KOPT-K1 (cell line): Measurements from ENCODE around the gene ITIH4.

Experiments
- H3K27ac ChIP-seq: fragments of 200-600 bp; sonication (generic); 2 replicates; pipeline ENCODE4 v1.5.1; 2016; ENCODE audit warnings: antibody characterized with exemption, mild to moderate bottlenecking, low read depth, low read length; ENCODE audit not compliant: poor library complexity, severe bottlenecking
- H3K36me3 ChIP-seq: fragments of 200-600 bp; sonication (generic); 2 replicates; pipeline ENCODE4 v1.5.1; 2017; ENCODE audit warnings: antibody characterized with exemption, mild to moderate bottlenecking, low read length, moderate library complexity; ENCODE audit not compliant: insufficient read depth
- H3K9me3 ChIP-seq: fragments of 200-600 bp; sonication (generic); 2 replicates; pipeline ENCODE4 v1.5.1; 2017; ENCODE audit warnings: antibody characterized with exemption, low read length, mild to moderate bottlenecking; ENCODE audit not compliant: insufficient read depth, poor library complexity, severe bottlenecking

ITIH4 gene

DNA sequence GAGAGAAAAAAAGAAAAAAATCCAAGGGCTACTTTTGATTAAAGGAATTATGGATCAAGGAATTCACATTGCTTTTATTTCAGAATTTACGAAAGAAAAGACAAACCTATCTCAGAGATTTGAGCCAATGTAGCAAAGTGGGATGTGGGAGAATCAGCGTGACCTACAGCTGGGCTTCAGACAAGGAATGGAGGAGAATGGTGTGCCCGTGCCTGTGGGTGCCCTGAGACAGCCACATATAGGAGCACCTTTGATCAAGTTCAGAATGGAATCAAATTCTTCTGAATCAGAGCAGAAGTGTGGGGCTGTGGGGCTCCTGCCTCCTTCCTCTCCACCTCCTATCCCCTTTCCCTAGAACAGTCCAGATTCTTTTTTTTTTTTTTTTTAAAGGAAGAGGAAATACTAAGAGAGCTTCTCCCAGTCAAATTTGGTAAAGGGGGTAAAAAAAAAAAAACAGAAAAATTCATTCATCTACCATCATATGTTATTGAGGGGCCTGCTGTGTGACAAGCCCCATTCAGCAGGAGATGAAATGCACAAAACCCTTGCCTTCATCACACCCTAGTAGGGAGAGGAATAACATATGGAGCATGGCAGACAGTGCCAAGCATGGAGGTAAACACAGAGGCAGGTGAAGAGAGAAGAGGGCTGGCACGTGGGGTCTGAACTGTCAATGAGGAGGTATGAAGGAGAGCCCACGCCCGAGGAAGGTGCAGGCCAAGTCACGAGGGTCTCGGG lies 29.4 kb upstream of the ITIH4 start:
- Histone ChIP-seq H3K9me3 (peaks cover 22% of the 10 kb centered on the region), H3K27ac (no peak overlapping the region), H3K36me3 (no peaks in the 10 kb centered on the region)

GRCh38 chr3:52857864-52858263 lies 27.4 kb upstream of the ITIH4 start:
- Histone ChIP-seq H3K27ac (no peak overlapping the region), H3K9me3 (peaks cover 3% of the 10 kb centered on the region), H3K36me3 (no peaks in the 10 kb centered on the region)

- H3K9me3 ChIP-seq, result no peaks in the 10 kb centered on the region
- H3K27ac ChIP-seq, result no peak overlapping the region
These were observed 26.7 kb upstream of the ITIH4 start for GRCh38 chr3:52857133-52857532.

GRCh38 chr3:52856666-52857065 lies 26.2 kb upstream of the ITIH4 start:
- H3K27ac ChIP-seq, result no peak overlapping the region
- H3K36me3 ChIP-seq, result peaks cover 10% of the 10 kb centered on the region
- no peaks in the 10 kb centered on the region for H3K9me3 ChIP-seq

More at GRCh38 chr3:52857133-52857532, 26.7 kb upstream of the ITIH4 start:
- peaks cover 5% of the 10 kb centered on the region for H3K36me3 ChIP-seq

- Histone ChIP-seq H3K27ac (no peak overlapping the region), H3K36me3 (peaks cover 27% of the 10 kb centered on the region)
These were observed 23.5 kb upstream of the ITIH4 start for GRCh38 chr3:52854013-52854412.

DNA sequence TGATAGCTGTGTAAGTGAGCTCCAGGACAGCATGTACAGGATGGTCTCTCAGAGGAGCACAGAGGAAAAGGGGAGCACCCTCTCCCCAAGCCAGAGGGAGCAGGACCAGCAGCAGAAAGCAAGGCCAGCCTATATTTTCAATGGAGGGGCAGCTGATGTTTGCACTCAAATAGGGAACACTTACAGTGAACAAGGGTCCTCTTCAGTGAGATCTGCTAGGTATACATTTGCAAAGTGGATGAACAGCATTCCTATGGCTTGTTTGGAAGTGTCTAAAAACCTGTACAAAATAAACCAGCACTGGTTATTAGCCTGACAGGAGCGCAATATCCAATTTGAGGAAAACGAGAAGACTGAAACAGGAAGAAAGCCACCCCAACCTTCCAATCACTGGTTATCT lies 21.9 kb upstream of the ITIH4 start:
- Histone ChIP-seq H3K36me3 (peaks cover 37% of the 10 kb centered on the region), H3K27ac (no peak overlapping the region), H3K9me3 (no peaks in the 10 kb centered on the region)

More at GRCh38 chr3:52854013-52854412, 23.5 kb upstream of the ITIH4 start:
- H3K9me3 ChIP-seq, result no peaks in the 10 kb centered on the region

DNA sequence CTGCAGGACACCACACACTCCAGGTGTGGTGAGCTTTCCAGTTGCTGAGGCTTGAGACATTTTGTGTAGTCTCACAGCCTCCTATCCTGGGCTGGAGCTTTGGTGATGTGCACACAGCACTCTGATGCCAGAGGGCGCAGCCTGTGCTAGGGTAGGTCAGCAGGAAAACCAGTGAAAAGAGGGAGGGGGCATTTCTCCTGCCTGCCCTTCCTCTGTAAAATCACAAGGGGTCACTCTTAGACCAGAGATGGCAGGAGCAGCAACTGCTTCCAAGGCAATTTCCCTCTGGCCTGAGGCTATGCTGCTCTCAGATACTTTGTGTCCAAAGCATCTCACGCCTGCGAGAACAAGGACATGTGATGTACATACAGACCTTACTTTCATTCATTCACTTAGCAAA lies 20.9 kb upstream of the ITIH4 start:
- H3K9me3 ChIP-seq, result no peaks in the 10 kb centered on the region
- peaks cover 37% of the 10 kb centered on the region for H3K36me3 ChIP-seq
- H3K27ac ChIP-seq, result no peak overlapping the region

- no peak overlapping the region for H3K27ac ChIP-seq
- peaks cover 37% of the 10 kb centered on the region for H3K36me3 ChIP-seq
- no peaks in the 10 kb centered on the region for H3K9me3 ChIP-seq
These were observed 19.2 kb upstream of the ITIH4 start for GRCh38 chr3:52849656-52850055.

GRCh38 chr3:52848617-52849016 lies 18.1 kb upstream of the ITIH4 start:
- no peak overlapping the region for H3K27ac ChIP-seq
- H3K36me3 ChIP-seq, result peaks cover 42% of the 10 kb centered on the region
- no peaks in the 10 kb centered on the region for H3K9me3 ChIP-seq

DNA sequence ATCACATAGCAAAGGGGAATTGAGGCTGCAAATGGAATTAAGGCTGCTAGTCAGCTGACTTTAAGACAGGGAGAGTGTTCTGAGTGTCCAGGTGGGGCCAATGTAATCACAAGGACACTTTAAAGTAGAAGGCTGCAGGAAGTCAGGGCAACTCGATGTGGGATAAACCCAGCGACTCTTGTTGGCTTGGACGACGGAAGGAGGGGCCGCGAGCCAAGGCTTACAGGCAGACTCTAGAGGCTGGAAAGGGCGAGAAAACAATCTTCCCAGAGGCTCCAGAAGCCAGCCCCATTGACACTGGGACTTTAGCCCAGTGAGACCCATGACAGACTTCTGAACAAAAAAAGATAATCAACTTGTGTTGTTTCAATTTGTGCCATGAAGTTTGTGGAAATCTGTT lies 17.3 kb upstream of the ITIH4 start:
- Histone ChIP-seq H3K27ac (no peak overlapping the region), H3K36me3 (peaks cover 42% of the 10 kb centered on the region), H3K9me3 (no peaks in the 10 kb centered on the region)

GRCh38 chr3:52847241-52847640 lies 16.8 kb upstream of the ITIH4 start:
- H3K9me3 ChIP-seq, result no peaks in the 10 kb centered on the region
- no peak overlapping the region for H3K27ac ChIP-seq
- H3K36me3 ChIP-seq, result peaks cover 43% of the 10 kb centered on the region

DNA sequence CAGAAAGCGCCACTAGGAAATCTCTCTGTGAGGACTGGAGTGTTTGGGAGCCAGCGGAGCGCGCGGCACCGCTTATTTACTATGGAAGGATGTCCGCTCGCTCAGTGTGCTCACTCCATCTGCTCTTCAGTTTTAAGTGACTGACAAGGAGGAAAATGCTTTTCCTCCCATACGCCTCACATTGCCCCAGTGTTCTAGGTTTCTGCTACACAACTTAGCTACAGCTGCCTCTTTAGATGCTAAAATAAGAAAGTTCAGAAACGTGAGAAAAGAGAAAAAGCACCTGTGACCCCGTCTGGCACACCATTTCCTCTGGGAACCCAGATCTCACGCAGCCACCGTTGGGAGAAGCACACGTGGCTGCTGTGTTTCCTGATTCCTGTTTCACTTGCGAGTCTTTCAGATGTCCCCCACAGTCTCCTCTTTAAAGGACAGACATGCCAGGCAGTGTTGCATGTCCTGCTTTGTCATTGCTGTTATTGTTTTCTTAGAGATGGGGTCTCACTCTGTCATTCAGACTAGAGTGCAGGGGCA lies 16.0 kb upstream of the ITIH4 start:
- Histone ChIP-seq H3K27ac (peak overlapping the region; percentile 4), H3K36me3 (peaks cover 43% of the 10 kb centered on the region), H3K9me3 (no peaks in the 10 kb centered on the region)

DNA sequence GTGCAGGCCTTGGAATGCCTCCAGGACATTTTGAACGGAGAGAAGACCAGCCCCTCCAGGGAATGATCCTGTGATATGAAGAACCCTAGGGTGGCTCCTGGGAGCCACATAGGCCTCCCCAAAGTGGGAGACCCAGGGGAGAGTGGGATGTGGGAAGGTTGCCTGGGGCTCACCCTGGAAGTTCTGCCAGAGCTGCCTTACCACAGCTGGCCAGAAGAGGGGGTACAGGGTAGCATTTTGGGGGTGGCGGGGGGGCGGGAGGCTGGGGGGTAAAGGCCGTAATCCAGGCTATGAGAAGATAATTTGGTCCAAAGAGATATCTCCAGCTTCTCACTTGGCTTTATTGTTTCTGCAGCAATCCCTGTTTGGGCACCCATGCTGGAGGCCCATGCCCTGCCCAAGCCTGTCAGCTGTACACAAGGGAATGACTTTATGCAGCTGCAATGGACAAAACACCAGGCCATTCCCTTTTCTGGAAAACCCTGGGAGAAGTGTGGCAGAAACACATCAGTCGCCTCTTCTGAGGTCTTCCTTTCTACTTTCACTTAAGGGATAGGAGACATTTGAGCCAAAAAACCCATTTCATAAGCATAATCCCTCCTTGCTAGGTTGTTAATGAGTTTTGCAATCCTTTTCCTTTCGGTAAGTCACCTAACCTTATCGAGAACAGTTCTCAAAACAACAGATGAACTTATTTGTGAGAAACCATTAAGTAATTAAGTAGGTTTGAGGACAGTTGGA lies 15.4 kb upstream of the ITIH4 start:
- Histone ChIP-seq H3K9me3 (no peaks in the 10 kb centered on the region), H3K27ac (peak overlapping the region; percentile 4), H3K36me3 (peaks cover 43% of the 10 kb centered on the region)

- Histone ChIP-seq H3K36me3 (peaks cover 49% of the 10 kb centered on the region; the same call in 1 of the 2 replicates), H3K9me3 (no peaks in the 10 kb centered on the region), H3K27ac (no peak overlapping the region)
These were observed 14.7 kb upstream of the ITIH4 start for GRCh38 chr3:52845157-52845556.

GRCh38 chr3:52844290-52844975 lies 14.0 kb upstream of the ITIH4 start:
- Histone ChIP-seq H3K36me3 (peaks cover 44% of the 10 kb centered on the region; the same call in 1 of the 2 replicates), H3K9me3 (no peaks in the 10 kb centered on the region), H3K27ac (no peak overlapping the region)
